Spinal cord (tissue), 10 donors: ENCODE measurements around the gene LBX1. TPM values are rescaled to one million over a fixed set of nuclear protein-coding genes. Genes with fewer than 3 reads are reported as not detected.
A peak's percentile ranks its signal among the peaks of the same experiment; 100 is the strongest.

Experiments used
- DNase-seq, 6 donors: peaks; one replicate each; pipeline versions ENCODE4 v3.0.0 to v3.0.0-alpha.2; 2013 to 2015; ENCODE audit warnings: low spot score in 6 of 6, low read depth in 4 of 6
- H3K27ac ChIP-seq: one replicate; pipeline ENCODE4 v1.5.1; 2013; ENCODE audit warnings: low read depth, low read length, control low read depth
- H3K27me3 ChIP-seq: one replicate; pipeline ENCODE4 v1.6.1; 2013; ENCODE audit warnings: low read length; ENCODE audit not compliant: control insufficient read depth, insufficient read depth
- H3K36me3 ChIP-seq: one replicate; pipeline ENCODE4 v1.6.1; 2013; ENCODE audit warnings: low read length; ENCODE audit not compliant: control insufficient read depth, insufficient read depth
- H3K4me1 ChIP-seq: one replicate; pipeline ENCODE4 v1.6.1; 2013; ENCODE audit warnings: low read length; ENCODE audit not compliant: control insufficient read depth, insufficient read depth
- H3K4me3 ChIP-seq: one replicate; pipeline ENCODE4 v1.5.1; 2013; ENCODE audit warnings: low read depth, low read length, control low read depth
- H3K9me3 ChIP-seq: one replicate; pipeline ENCODE4 v1.6.1; 2013; ENCODE audit warnings: low read length; ENCODE audit not compliant: control insufficient read depth, insufficient read depth
- WGBS: methylation state at CpG from one replicate; pipeline ENCODE4 v1.1.5; 2013; ENCODE audit warnings: missing lambda C conversion rate; ENCODE audit not compliant: insufficient coverage; 5-methylcytosine and 5-hydroxymethylcytosine counted together
- polyA plus RNA-seq, 2 donors: library from polyadenylated mRNA; unstranded; fragments of 120-200 nt; gene quantifications; one replicate each; pipeline ENCODE4 v1.2.1, GENCODE V29; 2013; ENCODE audit not compliant: insufficient read length in 2 of 2
- total RNA-seq, 2 donors: library from RNA; depleted of rRNA in 1 of 2; stranded (reverse); fragments of 120-200 nt in 1 of 2; fragments of >200 nt in 1 of 2; gene quantifications; one replicate each; pipeline versions ENCODE4 v1.2.3 to v1.2.4, GENCODE V29; 2013 to 2014
- donor health status: healthy.

Gene LBX1
- total and polyA plus RNA-seq, 4 donors = 1.9 to 27.5 (median 15.0) TPM

DNA sequence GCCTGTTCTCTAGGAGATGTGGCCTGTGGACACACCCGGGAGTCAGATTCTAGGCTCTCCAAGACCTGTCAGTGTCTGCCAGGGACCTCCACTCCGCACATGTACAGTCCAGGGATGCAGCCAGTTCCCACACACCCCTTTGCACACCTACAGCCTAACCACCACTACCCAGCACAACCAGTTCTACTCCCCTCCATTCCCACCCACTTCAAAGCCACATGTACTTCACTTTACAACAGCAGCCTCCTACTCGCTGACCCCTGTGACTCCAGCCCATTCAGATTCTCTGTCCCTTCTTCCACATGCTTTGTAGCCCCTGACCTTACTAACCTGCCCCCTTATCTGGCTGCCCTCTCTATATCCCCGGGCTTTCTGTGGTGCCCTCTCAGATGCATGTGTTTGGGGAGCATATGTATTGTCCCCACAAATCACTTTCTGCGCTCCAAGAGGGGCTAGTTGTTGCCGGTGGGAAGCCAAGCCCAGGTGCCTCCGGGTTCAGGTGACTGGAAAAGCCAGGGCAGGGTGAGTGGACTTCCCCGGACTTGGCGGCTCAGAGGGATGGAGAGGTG, 7.2 kb downstream of the LBX1 start:
- no peak overlapping the region for H3K27ac ChIP-seq
- H3K4me1 ChIP-seq = peaks cover 72% of the 10 kb centered on the region
- DNase-seq = peak in 1 of 6 donors; percentile 29
- H3K27me3 ChIP-seq = peaks cover 95% of the 10 kb centered on the region
- no peaks in the 10 kb centered on the region for H3K9me3 ChIP-seq
- H3K4me3 ChIP-seq = no peak overlapping the region
- H3K36me3 ChIP-seq = no peaks in the 10 kb centered on the region
- WGBS = 12% methylated on average over 5 of the region's 9 CpGs

DNA sequence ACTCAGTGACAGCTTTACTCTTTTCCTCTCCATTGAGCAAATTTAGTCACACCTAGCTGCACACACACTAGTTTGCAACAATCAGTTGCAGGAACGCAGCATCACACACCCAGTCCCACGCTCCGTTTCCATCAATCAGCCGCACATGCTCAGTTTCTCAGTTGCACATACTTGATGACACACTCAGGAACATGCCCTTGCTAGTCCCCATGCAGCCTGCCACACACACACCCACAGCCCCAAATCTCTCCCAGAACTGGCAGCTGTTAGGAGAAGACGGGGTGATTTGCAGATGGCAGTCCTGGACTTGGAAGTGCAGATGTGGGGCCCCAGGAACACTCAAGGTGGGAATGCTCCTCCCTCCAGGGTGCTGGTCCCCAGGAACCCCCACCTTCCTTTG, 7.7 kb downstream of the LBX1 start:
- Histone ChIP-seq H3K27me3 (peaks cover 95% of the 10 kb centered on the region), H3K36me3 (no peaks in the 10 kb centered on the region), H3K27ac (no peak overlapping the region), H3K9me3 (no peaks in the 10 kb centered on the region), H3K4me1 (peaks cover 73% of the 10 kb centered on the region), H3K4me3 (no peak overlapping the region)
- 25% methylated on average over 5 of the region's 5 CpGs for WGBS
- DNase-seq = peak in 1 of 6 donors; percentile 72

GRCh38 chr10:101219946-101220451, 9.3 kb downstream of the LBX1 start:
- Histone ChIP-seq H3K27me3 (peaks cover 95% of the 10 kb centered on the region), H3K4me1 (peaks cover 73% of the 10 kb centered on the region), H3K27ac (no peak overlapping the region), H3K36me3 (no peaks in the 10 kb centered on the region), H3K9me3 (no peaks in the 10 kb centered on the region), H3K4me3 (no peak overlapping the region)
- peak in 1 of 6 donors; percentile 24 for DNase-seq
- 83% methylated on average over 2 of the region's 3 CpGs for WGBS

DNA sequence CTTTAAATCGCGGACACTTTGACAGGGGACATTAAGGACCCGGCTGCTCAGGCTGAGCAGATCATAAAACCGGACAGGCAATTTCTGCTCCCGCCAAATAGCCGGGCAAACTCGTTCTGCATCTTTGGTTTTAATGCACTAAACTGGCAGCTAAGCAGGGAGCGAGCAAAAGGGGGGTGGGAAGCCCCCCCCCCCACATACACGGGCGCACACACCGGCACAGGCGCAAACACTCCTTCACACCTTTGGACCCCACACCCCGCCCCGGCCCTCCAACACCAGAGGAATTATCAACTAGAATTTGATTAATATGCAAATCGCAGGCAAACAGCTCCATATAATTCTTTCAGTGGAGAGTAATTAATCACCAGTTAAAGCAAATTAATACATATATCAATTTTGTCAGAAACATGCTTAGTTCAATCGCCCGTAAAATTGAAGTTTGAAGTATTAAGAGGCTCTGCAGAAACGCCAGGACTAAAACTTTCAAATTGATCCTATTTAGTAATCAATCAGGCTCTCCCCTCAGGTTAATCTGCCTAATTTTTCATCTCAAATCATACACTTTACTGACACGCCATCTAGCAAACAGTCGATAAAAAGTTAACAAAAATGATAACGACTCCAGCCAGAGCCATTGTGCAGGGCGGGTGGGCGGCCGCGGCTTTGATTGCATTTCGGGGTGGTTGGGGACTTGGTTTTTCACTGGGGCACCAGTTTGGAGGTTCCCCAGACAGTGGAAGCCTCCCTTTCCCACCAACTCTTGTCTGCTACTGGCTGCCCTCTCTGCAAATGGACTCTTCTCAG, 9.9 kb downstream of the LBX1 start:
- DNase-seq = no peak
- Histone ChIP-seq H3K9me3 (no peaks in the 10 kb centered on the region), H3K36me3 (no peaks in the 10 kb centered on the region), H3K4me3 (no peak overlapping the region), H3K27ac (no peak overlapping the region), H3K27me3 (peaks cover 97% of the 10 kb centered on the region), H3K4me1 (peaks cover 76% of the 10 kb centered on the region)
- 23% methylated on average over 10 of the region's 26 CpGs for WGBS

DNA sequence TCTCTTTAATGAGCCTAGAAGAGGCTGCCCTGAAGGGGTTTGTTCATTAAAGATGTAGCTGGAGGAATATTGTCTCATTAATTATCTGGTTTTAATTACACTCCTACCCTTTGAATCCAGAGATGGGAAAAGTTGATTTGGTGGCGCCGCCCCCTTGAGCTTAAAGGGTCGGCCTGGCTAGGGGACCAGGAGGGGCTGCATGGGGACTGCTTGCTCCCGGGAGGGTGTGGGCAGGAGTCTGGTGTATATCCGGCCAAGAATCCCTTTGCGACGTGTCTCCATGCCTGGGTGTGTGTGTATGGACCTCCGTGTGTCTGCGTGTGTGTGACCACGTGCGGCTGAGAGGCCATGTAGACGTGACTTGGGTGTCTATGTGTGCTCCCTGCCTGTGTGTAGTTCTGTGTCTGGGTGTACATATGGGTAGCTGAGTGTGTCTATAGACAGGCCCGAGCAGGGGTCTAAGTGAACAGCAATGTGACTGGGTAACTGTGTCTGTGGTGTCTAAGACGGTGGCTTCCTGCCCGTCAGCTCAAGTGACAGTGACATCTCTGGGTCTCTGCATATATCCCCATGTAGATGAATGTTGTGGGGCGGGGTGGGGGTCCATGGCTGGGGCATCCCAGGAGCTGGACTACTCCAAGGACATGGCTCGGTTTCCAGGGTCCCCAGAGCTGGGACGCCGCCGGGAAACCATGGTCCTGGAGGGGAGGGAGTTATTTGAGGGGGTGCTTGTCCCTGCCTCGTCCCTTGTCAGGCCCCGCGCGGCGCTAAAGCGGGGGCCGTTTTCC, 10.7 kb downstream of the LBX1 start:
- peak in 2 of 6 donors; percentile 23 to 69 for DNase-seq
- Histone ChIP-seq H3K4me3 (no peak overlapping the region), H3K36me3 (no peaks in the 10 kb centered on the region), H3K9me3 (no peaks in the 10 kb centered on the region), H3K4me1 (peaks cover 80% of the 10 kb centered on the region), H3K27ac (no peak overlapping the region), H3K27me3 (peaks cover 98% of the 10 kb centered on the region)
- WGBS = 9% methylated on average over 27 of the region's 27 CpGs

DNA sequence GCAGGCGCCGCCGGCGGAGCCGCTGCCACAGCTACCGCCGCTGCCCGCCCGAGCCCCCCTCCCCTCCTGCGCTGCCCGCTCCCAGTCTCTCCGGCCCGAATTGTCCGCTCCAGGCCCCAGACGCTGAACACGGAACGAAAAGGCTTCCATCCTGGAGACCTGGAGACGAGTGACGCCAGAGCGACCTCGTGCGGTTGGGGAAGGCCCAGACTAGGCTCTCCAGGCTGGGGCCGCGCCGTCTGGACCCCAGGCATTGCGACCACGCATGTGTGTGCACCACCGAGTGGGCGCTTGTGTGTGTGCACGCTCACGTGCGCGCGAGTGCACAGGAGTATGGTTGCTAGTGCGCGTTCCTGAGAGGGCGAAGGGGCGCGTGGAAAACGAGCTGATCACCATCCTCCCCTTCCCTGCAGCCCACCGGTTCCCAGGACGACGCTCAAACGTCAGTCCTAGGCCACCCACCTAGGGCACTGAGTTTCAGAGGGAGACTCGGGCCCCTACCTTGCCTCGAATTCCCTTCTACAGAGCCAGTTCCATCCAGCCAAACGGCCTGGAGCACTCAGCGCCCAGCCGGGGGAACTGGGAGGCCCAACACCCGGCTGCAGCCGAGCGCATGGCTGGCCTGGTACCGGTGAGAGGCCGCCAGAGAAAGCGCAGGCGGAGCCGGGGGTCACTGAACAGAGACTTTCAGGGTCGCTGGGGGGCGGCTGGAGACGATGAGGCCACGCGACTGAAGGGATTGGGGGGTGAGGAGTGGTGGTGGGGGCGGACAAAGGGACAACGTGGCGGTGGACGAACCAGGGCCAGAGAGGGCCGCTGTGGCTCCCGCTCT, 11.6 kb downstream of the LBX1 start:
- H3K9me3 ChIP-seq = no peaks in the 10 kb centered on the region
- H3K4me3 ChIP-seq = no peak overlapping the region
- H3K4me1 ChIP-seq = peaks cover 73% of the 10 kb centered on the region
- H3K27me3 ChIP-seq = peaks cover 94% of the 10 kb centered on the region
- WGBS = 4% methylated on average over 65 of the region's 68 CpGs
- no peaks in the 10 kb centered on the region for H3K36me3 ChIP-seq
- DNase-seq = peak in 2 of 6 donors; percentile 84 to 89
- no peak overlapping the region for H3K27ac ChIP-seq

GRCh38 chr10:101217044-101217425, 12.2 kb downstream of the LBX1 start:
- Histone ChIP-seq H3K27ac (no peak overlapping the region), H3K27me3 (peaks cover 94% of the 10 kb centered on the region), H3K36me3 (no peaks in the 10 kb centered on the region), H3K4me3 (no peak overlapping the region), H3K9me3 (no peaks in the 10 kb centered on the region), H3K4me1 (peaks cover 68% of the 10 kb centered on the region)
- DNase-seq = no peak
- 1% methylated on average over 15 of the region's 21 CpGs for WGBS

- Histone ChIP-seq H3K4me1 (peaks cover 63% of the 10 kb centered on the region), H3K4me3 (no peak overlapping the region), H3K36me3 (no peaks in the 10 kb centered on the region), H3K27ac (no peak overlapping the region), H3K9me3 (no peaks in the 10 kb centered on the region), H3K27me3 (peaks cover 94% of the 10 kb centered on the region)
- peak in 2 of 6 donors; percentile 26 to 73 for DNase-seq
- 4% methylated on average over 38 of the region's 52 CpGs for WGBS
These were observed 12.8 kb downstream of the LBX1 start for GRCh38 chr10:101216207-101217043.
